Measurements from ENCODE around the gene PRAMEF8.
"Not testable (repeated sequence)": the region's sequence is repeated elsewhere in the genome, so short reads cannot be mapped to it uniquely, and the experiment has no call there.

DNA sequence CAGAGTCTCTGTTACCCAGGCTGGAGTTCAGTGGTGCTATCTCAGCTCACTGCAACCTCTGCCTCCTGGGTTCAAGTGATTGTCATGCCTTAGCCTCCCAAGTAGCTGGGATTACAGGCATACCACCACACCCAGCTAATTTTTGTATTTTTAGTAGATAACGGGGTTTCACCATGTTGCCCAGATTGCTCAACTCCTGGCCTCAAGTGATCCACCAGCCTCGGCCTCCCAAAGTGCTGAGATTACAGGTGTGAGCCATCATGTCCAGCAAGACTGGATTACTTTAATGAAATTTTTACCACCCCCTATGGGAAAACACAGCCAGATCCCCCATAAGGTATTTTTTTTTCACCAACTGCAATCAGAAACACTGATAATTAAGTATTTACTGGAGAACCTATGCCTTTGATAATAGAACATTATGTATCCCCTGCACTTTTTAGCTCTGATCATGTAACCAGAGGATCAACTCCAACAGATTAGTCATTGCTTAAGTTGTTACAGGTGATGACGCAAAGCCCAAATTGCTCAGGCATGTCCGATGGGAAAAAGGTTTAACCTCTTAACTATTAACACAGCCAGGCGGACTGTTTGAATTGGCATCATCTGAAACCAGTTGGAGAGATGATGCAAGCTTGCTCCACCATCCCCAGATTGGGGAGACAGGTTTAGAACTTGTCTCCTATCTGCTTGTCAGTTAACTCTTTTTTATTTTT lies 12.4 kb upstream of the PRAMEF8 start:
- TF ChIP-seq, protein P1, sequence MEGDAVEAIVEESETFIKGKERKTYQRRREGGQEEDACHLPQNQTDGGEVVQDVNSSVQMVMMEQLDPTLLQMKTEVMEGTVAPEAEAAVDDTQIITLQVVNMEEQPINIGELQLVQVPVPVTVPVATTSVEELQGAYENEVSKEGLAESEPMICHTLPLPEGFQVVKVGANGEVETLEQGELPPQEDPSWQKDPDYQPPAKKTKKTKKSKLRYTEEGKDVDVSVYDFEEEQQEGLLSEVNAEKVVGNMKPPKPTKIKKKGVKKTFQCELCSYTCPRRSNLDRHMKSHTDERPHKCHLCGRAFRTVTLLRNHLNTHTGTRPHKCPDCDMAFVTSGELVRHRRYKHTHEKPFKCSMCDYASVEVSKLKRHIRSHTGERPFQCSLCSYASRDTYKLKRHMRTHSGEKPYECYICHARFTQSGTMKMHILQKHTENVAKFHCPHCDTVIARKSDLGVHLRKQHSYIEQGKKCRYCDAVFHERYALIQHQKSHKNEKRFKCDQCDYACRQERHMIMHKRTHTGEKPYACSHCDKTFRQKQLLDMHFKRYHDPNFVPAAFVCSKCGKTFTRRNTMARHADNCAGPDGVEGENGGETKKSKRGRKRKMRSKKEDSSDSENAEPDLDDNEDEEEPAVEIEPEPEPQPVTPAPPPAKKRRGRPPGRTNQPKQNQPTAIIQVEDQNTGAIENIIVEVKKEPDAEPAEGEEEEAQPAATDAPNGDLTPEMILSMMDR (IDR thresholded peaks at IDR 0.05), result not testable (repeated sequence)
- not testable (repeated sequence) for TF ChIP-seq POLR2A (IDR thresholded peaks at IDR 0.05)

Measured in tibial nerve (tissue), 3 donors.